GM18505 (cell line): Measurements from ENCODE around the gene SLC1A2.

Experiments
- ATAC-seq: cut with Tn5 transposase; IDR thresholded peaks from one replicate; pipeline ENCODE4 v1.9.1; 2021; ENCODE audit not compliant: unreplicated experiment
- POLR2A ChIP-seq: IDR thresholded peaks from 4 replicates; pipeline ENCODE4 v1.6.1; 2011; ENCODE audit warnings: borderline replicate concordance; ENCODE audit not compliant: insufficient read depth, insufficient read length; ENCODE audit errors: extremely low read depth

Gene SLC1A2

GRCh38 chr11:35334385-35335090 lies 84.8 kb downstream of the SLC1A2 start:
- TF ChIP-seq POLR2A = no peak
- ATAC-seq = peak; percentile 64

- TF ChIP-seq POLR2A = no peak
- ATAC-seq = no peak
These were observed 86.8 kb downstream of the SLC1A2 start for GRCh38 chr11:35332524-35332923.

- ATAC-seq = peak; percentile 58
- TF ChIP-seq POLR2A = no peak
These were observed 88.4 kb downstream of the SLC1A2 start for GRCh38 chr11:35330931-35331330.

DNA sequence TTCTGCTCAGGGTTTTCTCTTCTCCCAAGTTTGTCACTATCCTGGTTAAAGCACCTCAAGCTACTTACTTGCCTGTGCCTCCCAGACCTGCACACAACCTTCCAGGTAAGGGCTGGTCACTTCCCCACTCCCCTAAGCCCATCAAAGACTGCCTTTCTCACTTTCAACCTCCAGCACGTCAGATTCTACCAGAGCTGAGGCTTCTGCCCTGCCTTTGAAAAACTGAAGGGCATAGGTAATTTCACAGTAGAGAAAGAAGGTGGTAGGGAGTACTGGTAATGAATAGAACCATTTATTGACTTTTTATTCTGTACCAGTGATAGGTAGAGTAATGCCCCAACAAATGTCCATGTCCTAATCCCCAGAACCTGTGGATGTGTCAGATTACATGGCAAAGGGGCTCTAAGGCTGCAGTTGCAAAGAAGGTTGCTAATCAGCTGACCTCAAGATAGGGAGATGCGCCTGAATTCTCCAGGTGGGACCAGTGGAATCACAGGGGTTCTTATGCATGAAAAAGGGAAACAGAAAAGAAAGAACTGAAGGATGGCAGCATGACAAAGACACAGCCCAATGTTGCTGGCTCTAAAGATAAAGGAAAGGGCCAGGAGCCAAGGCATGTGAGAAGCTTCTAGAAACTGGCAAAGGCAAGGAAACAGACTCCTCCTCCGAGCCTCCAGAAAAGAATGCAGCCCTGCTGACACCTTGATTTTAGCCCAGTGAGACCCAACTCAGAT lies 89.0 kb downstream of the SLC1A2 start:
- no peak for ATAC-seq
- TF ChIP-seq POLR2A = no peak

GRCh38 chr11:35327829-35328228 lies 91.5 kb downstream of the SLC1A2 start:
- no peak for TF ChIP-seq POLR2A
- ATAC-seq = no peak

GRCh38 chr11:35326266-35326879 lies 93.0 kb downstream of the SLC1A2 start:
- TF ChIP-seq POLR2A = no peak
- ATAC-seq = no peak

- no peak for TF ChIP-seq POLR2A
- no peak for ATAC-seq
These were observed 94.4 kb downstream of the SLC1A2 start for GRCh38 chr11:35324981-35325380.

- ATAC-seq = no peak
- TF ChIP-seq POLR2A = no peak
These were observed 95.0 kb downstream of the SLC1A2 start for GRCh38 chr11:35324183-35324886.

- TF ChIP-seq POLR2A = no peak
- no peak for ATAC-seq
These were observed 96.1 kb downstream of the SLC1A2 start for GRCh38 chr11:35323076-35323868.

DNA sequence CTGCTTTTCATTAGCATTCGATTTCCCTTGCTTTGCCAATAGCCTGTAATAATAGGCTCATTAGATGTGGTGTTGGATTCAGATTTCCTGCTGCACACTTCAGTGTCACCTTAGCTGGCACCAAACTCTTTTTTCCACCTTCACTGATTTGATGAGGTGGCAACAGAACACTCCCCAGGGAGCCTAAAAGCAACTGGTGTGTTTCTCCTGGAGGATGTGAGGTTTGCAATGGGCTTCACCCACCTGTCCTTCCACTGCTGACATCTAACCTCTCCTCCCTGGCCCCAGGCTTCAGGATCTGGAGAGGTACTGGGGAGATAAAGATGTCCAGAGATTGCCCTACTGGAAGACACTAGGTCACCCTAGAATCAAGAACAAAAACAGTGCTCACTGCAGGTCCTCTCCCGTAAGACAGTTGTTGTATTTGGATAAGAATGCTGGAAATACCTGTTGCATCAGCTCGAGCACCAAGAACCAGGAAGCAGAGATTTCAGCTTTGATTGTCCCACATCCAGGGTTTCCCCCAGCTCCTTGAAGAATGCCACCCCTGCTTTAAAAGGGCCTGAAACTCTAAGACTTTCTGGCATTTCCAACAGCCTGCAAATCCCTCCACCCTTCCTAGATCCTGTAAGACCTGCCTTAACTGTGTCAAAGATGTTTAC lies 96.9 kb downstream of the SLC1A2 start:
- ATAC-seq = no peak
- no peak for TF ChIP-seq POLR2A

- ATAC-seq = no peak
- TF ChIP-seq POLR2A = no peak
These were observed 97.6 kb downstream of the SLC1A2 start for GRCh38 chr11:35321532-35322317.
